Keratinocyte (primary cell): ENCODE results near the gene CUL4B. TPM values are rescaled to one million over a fixed set of nuclear protein-coding genes. Genes with fewer than 3 reads are reported as not detected.

Source experiments
- DNase-seq: peaks from one replicate; pipeline ENCODE4 v3.0.0-alpha.2; 2011; ENCODE audit warnings: low read depth, missing footprints, low spot score
- FAIRE-seq: peaks from 2 replicates; lab custom pipeline; 2011; peaks lifted over from hg19 to GRCh38; lab: Jason Lieb, UNC
- H2AFZ ChIP-seq: 2 replicates; pipeline ENCODE4 v1.6.0; 2012; ENCODE audit warnings: low read length, control low read depth, inconsistent platforms; ENCODE audit not compliant: control insufficient read depth
- H3K27ac ChIP-seq: 2 replicates; pipeline ENCODE4 v1.5.1; 2011; ENCODE audit warnings: low read length; ENCODE audit not compliant: control insufficient read depth, insufficient read depth
- H3K27me3 ChIP-seq: 3 replicates; pipeline ENCODE4 v1.6.0; 2011; ENCODE audit warnings: low read length; ENCODE audit not compliant: control insufficient read depth, insufficient read depth; ENCODE audit errors: extremely low read depth
- H3K36me3 ChIP-seq, 2 experiments: 2 replicates in 1 of 2; 3 replicates in 1 of 2; pipeline ENCODE4 v1.5.1; 2011; ENCODE audit warnings: low read length in 2 of 2, mild to moderate bottlenecking in 1 of 2; ENCODE audit not compliant: control insufficient read depth in 2 of 2, insufficient read depth in 2 of 2; ENCODE audit errors: extremely low read depth in 1 of 2
- H3K4me1 ChIP-seq: 3 replicates; pipeline ENCODE4 v1.5.1; 2011; ENCODE audit warnings: low read length; ENCODE audit not compliant: control insufficient read depth, insufficient read depth; ENCODE audit errors: extremely low read depth
- H3K4me2 ChIP-seq: 3 replicates; pipeline ENCODE4 v1.6.0; 2011; ENCODE audit warnings: low read depth, low read length; ENCODE audit not compliant: control insufficient read depth, insufficient read depth; ENCODE audit errors: extremely low read depth
- H3K4me3 ChIP-seq, 3 experiments: fragments of 200-600 bp in 1 of 3; sonication (generic) in 1 of 3; 2 replicates in 2 of 3; 3 replicates in 1 of 3; pipeline ENCODE4 v1.5.1; 2011 to 2016; ENCODE audit warnings: low read length in 3 of 3, mild to moderate bottlenecking in 3 of 3, control low read depth in 2 of 3, inconsistent platforms in 1 of 3, low read depth in 1 of 3, mixed read lengths in 1 of 3, mixed run types in 1 of 3, moderate library complexity in 1 of 3; ENCODE audit not compliant: control insufficient read depth in 2 of 3, insufficient read depth in 2 of 3; ENCODE audit errors: extremely low read depth in 1 of 3
- H3K79me2 ChIP-seq: 2 replicates; pipeline ENCODE4 v1.6.0; 2012; ENCODE audit warnings: low read length; ENCODE audit not compliant: control insufficient read depth, insufficient read depth
- H3K9ac ChIP-seq: 3 replicates; pipeline ENCODE4 v1.6.0; 2011; ENCODE audit warnings: low read length; ENCODE audit not compliant: control insufficient read depth, insufficient read depth; ENCODE audit errors: extremely low read depth
- H3K9me1 ChIP-seq: 3 replicates; pipeline ENCODE4 v1.6.0; 2011; ENCODE audit warnings: low read length; ENCODE audit not compliant: control insufficient read depth, insufficient read depth; ENCODE audit errors: extremely low read depth
- H3K9me3 ChIP-seq: 2 replicates; pipeline ENCODE4 v1.5.1; 2012; ENCODE audit warnings: low read depth, low read length; ENCODE audit not compliant: control insufficient read depth
- H4K20me1 ChIP-seq: 3 replicates; pipeline ENCODE4 v1.6.0; 2011; ENCODE audit warnings: low read length; ENCODE audit not compliant: control insufficient read depth, insufficient read depth; ENCODE audit errors: extremely low read depth
- CTCF ChIP-seq, 3 experiments: IDR thresholded peaks in 1 of 3; conservative IDR thresholded peaks in 1 of 3; optimal IDR thresholded peaks in 1 of 3; 2 replicates in 2 of 3; 3 replicates in 1 of 3; pipeline versions ENCODE3 to v1.5.1; 2011; ENCODE audit warnings: low read length in 3 of 3, mild to moderate bottlenecking in 3 of 3, moderate library complexity in 2 of 3, control low read depth in 1 of 3, inconsistent platforms in 1 of 3; ENCODE audit not compliant: insufficient read depth in 2 of 3; ENCODE audit errors: extremely low read depth in 1 of 3
- EZH2 ChIP-seq: IDR thresholded peaks from one replicate; pipeline ENCODE4 v1.6.1; 2012; ENCODE audit warnings: inconsistent platforms, mild to moderate bottlenecking, low read length, moderate library complexity
- dilution Hi-C: fragments of 300-500 bp; cut with MboI; formaldehyde crosslinking; loops from one replicate; pipeline ENCODE4 v1.7.0; 2020; ENCODE audit warnings: low sequenced_read_pairs; ENCODE audit not compliant: extremely low pct_ligation_motif_present
- polyA plus RNA-seq, 5 experiments: library from polyadenylated mRNA; depleted of rRNA in 3 of 5; stranded (reverse) in 3 of 5; stranded (forward) in 1 of 5; unstranded in 1 of 5; fragments of >200 nt; gene quantifications; 1 replicate in 1 of 5; 2 replicates in 3 of 5; 3 replicates in 1 of 5; pipeline versions ENCODE4 v1.2.1 to v1.2.3, GENCODE V29; 2011 to 2012; ENCODE audit warnings: missing spikeins in 2 of 5, low read depth in 1 of 5, low replicate concordance in 1 of 5

The CUL4B gene
- polyA plus RNA-seq, 1 donor (not counting 4 experiments of a cell fraction or from before 2014, with no cell fraction given) = 23.3 TPM

DNA sequence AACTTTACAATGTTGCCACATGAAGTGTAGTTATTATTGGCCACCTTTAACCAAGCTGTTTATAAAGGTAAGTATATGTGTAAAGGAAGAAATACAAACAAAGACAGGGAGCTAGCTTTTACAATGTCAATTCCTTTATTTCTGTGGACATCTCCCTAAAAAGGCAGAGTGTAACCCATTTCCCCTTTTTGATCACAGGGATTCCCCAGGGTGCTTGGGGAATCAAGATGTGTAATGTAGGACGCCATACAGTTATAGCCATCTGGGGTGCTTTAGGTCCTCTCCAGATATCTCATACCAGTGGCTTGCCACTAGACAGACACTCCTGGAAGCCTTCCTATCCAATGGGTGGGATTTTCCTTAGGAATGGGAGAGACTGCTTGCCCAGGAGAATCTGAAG lies 4.2 kb upstream of the CUL4B start:
- no peaks in the 10 kb centered on the region for H3K27me3 ChIP-seq
- dilution Hi-C loops = no loop called here
- peaks cover 8% of the 10 kb centered on the region for H3K4me1 ChIP-seq
- no peaks in the 10 kb centered on the region for H3K9me1 ChIP-seq
- no peak for TF ChIP-seq EZH2
- no peak for TF ChIP-seq CTCF (optimal IDR thresholded peaks at IDR 0.05 in 1 of 3, IDR thresholded peaks at IDR 0.05 in 1 of 3, conservative IDR thresholded peaks at IDR 0.05 in 1 of 3; ENCODE audit: extremely low read depth in 1 of 3, insufficient read depth in 2 of 3, low read length in 3 of 3)
- H3K27ac ChIP-seq = no peak overlapping the region
- no peak overlapping the region for H3K9ac ChIP-seq
- H3K4me2 ChIP-seq = no peak overlapping the region
- no peaks in the 10 kb centered on the region for H3K9me3 ChIP-seq
- no peak overlapping the region for H2AFZ ChIP-seq
- no peak overlapping the region for H3K4me3 ChIP-seq
- DNase-seq = no peak
- no peaks in the 10 kb centered on the region for H3K36me3 ChIP-seq
- no peaks in the 10 kb centered on the region for H4K20me1 ChIP-seq
- FAIRE-seq = no peak
- peaks cover 2% of the 10 kb centered on the region for H3K79me2 ChIP-seq

GRCh38 chrX:120562569-120562926 lies 1.8 kb upstream of the CUL4B start:
- Histone ChIP-seq H2AFZ (no peak overlapping the region), H3K4me1 (peaks cover 5% of the 10 kb centered on the region)

More at GRCh38 chrX:120562569-120562926, 1.8 kb upstream of the CUL4B start:
- H4K20me1 ChIP-seq = no peaks in the 10 kb centered on the region
- dilution Hi-C loops = no loop called here
- H3K9ac ChIP-seq = no peak overlapping the region
- H3K36me3 ChIP-seq = no peaks in the 10 kb centered on the region
- H3K79me2 ChIP-seq = peaks cover 17% of the 10 kb centered on the region
- FAIRE-seq = no peak
- peak overlapping the region; percentile 81 for H3K27ac ChIP-seq
- no peaks in the 10 kb centered on the region for H3K9me1 ChIP-seq
- no peaks in the 10 kb centered on the region for H3K27me3 ChIP-seq
- no peak for TF ChIP-seq EZH2
- no peak for TF ChIP-seq CTCF (optimal IDR thresholded peaks at IDR 0.05 in 1 of 3, IDR thresholded peaks at IDR 0.05 in 1 of 3, conservative IDR thresholded peaks at IDR 0.05 in 1 of 3; ENCODE audit: extremely low read depth in 1 of 3, insufficient read depth in 2 of 3, low read length in 3 of 3)
- no peaks in the 10 kb centered on the region for H3K9me3 ChIP-seq
- no peak overlapping the region for H3K4me3 ChIP-seq
- peak overlapping the region; percentile 80 for H3K4me2 ChIP-seq
- no peak for DNase-seq
